H1 (cell line): ENCODE results near the gene YIPF3. TPM values are rescaled to one million over a fixed set of nuclear protein-coding genes. Genes with fewer than 3 reads are reported as not detected.

ENCODE experiments used
- CTCF ChIA-PET: fragments of 300-600 bp; sonication (Branson Sonifier 250); formaldehyde crosslinking; loops from one replicate; lab custom pipeline; 2021; ENCODE audit not compliant: partially characterized antibody; lab: Charles Lee
- POLR2A ChIA-PET: fragments of 300-600 bp; sonication (Branson Sonifier 250); formaldehyde crosslinking; loops from one replicate; lab custom pipeline; 2021; ENCODE audit warnings: inconsistent platforms; ENCODE audit not compliant: partially characterized antibody; lab: Charles Lee
- DNase-seq, 2 experiments: peaks; one replicate each; pipeline versions ENCODE4 v3.0.0 to v3.0.0-alpha.2; 2010 to 2022; ENCODE audit warnings: low spot score in 2 of 2, low read depth in 1 of 2, mixed read lengths in 1 of 2
- FAIRE-seq: peaks from 2 replicates; lab custom pipeline; 2011; peaks lifted over from hg19 to GRCh38; lab: Jason Lieb, UNC
- H2AFZ ChIP-seq: 2 replicates; pipeline ENCODE4 v1.8.1; 2012; ENCODE audit warnings: low read length, inconsistent platforms
- H2AK5ac ChIP-seq: 2 replicates; pipeline ENCODE4 v1.6.1; 2013; ENCODE audit warnings: low read depth, low read length
- H2BK120ac ChIP-seq: replicated peaks from 2 replicates; pipeline ENCODE3; 2013; ENCODE audit warnings: low read depth, low read length, inconsistent platforms
- H2BK12ac ChIP-seq: 2 replicates; pipeline ENCODE4 v1.6.1; 2013; ENCODE audit warnings: low read depth, low read length
- H2BK15ac ChIP-seq: 2 replicates; pipeline ENCODE4 v1.6.1; 2013; ENCODE audit warnings: low read length
- H2BK20ac ChIP-seq: 2 replicates; pipeline ENCODE4 v1.6.1; 2013; ENCODE audit warnings: low read length
- H2BK5ac ChIP-seq: 2 replicates; pipeline ENCODE4 v1.6.1; 2013; ENCODE audit warnings: low read depth, low read length
- H3K14ac ChIP-seq: 2 replicates; pipeline ENCODE4 v1.6.1; 2013; ENCODE audit warnings: inconsistent platforms; ENCODE audit not compliant: insufficient read length
- H3K18ac ChIP-seq: 2 replicates; pipeline ENCODE4 v1.6.1; 2013; ENCODE audit warnings: low read length; ENCODE audit errors: extremely low read depth
- H3K23ac ChIP-seq: 2 replicates; pipeline ENCODE4 v1.6.1; 2013; ENCODE audit warnings: inconsistent platforms; ENCODE audit not compliant: insufficient read length
- H3K23me2 ChIP-seq: 2 replicates; pipeline ENCODE4 v1.6.1; 2013; ENCODE audit warnings: low read depth, low read length
- H3K27ac ChIP-seq: 2 replicates; pipeline ENCODE4 v1.6.1; 2011; ENCODE audit warnings: low read depth, low read length, inconsistent platforms
- H3K27me3 ChIP-seq, 4 experiments: replicated peaks in 1 of 4; 1 replicate in 1 of 4; 2 replicates in 3 of 4; pipeline versions ENCODE4 v1.6.1 to v1.8.1; 2011 to 2013; ENCODE audit warnings: low read length in 3 of 4, mild to moderate bottlenecking in 3 of 4, inconsistent platforms in 2 of 4, mixed read lengths in 2 of 4, moderate library complexity in 1 of 4; ENCODE audit not compliant: control insufficient read depth in 3 of 4, insufficient read depth in 3 of 4; ENCODE audit errors: extremely low read depth in 1 of 4
- H3K36me3 ChIP-seq, 4 experiments: 2 replicates each; pipeline versions ENCODE4 v1.6.1 to v1.8.1; 2011 to 2013; ENCODE audit warnings: mild to moderate bottlenecking in 4 of 4, low read length in 3 of 4, moderate library complexity in 2 of 4, control low read depth in 1 of 4, inconsistent platforms in 1 of 4; ENCODE audit not compliant: insufficient read depth in 4 of 4, control insufficient read depth in 2 of 4
- H3K4ac ChIP-seq: replicated peaks from 2 replicates; pipeline ENCODE3; 2013; ENCODE audit warnings: low read length, low read depth, mixed read lengths, inconsistent platforms; ENCODE audit not compliant: insufficient read length
- H3K4me1 ChIP-seq, 4 experiments: replicated peaks in 1 of 4; 1 replicate in 1 of 4; 2 replicates in 3 of 4; pipeline versions ENCODE4 v1.6.1 to v1.8.1; 2011 to 2013; ENCODE audit warnings: low read length in 3 of 4, inconsistent platforms in 2 of 4, mixed read lengths in 1 of 4; ENCODE audit not compliant: insufficient read depth in 4 of 4, control insufficient read depth in 3 of 4
- H3K4me2 ChIP-seq, 2 experiments: 2 replicates each; pipeline versions ENCODE4 v1.6.1 to v1.8.1; 2011 to 2013; ENCODE audit warnings: low read depth in 2 of 2, low read length in 2 of 2, control low read depth in 1 of 2, inconsistent platforms in 1 of 2, mild to moderate bottlenecking in 1 of 2; ENCODE audit not compliant: insufficient read depth in 1 of 2
- H3K4me3 ChIP-seq, 4 experiments: fragments of 200-600, 300-600 bp in 1 of 4; sonication (generic), shearing (Covaris generic), sonication (Bioruptor Twin) in 1 of 4; 2 replicates each; pipeline versions ENCODE4 v1.5.1 to v1.8.1; 2011 to 2016; ENCODE audit warnings: low read length in 4 of 4, low read depth in 3 of 4, control low read depth in 2 of 4, inconsistent platforms in 2 of 4, mild to moderate bottlenecking in 2 of 4, mixed read lengths in 1 of 4, moderate library complexity in 1 of 4; ENCODE audit not compliant: insufficient read depth in 2 of 4; ENCODE audit errors: extremely low read depth in 1 of 4
- H3K56ac ChIP-seq: replicated peaks from 2 replicates; pipeline ENCODE3; 2013; ENCODE audit warnings: low read depth, mild to moderate bottlenecking, mixed read lengths, low read length, inconsistent platforms; ENCODE audit not compliant: insufficient read length
- H3K79me1 ChIP-seq: 2 replicates; pipeline ENCODE4 v1.6.1; 2013; ENCODE audit warnings: low read depth, low read length, control low read depth
- H3K79me2 ChIP-seq, 2 experiments: 2 replicates each; pipeline versions ENCODE4 v1.6.1 to v1.8.1; 2012 to 2013; ENCODE audit warnings: low read length in 2 of 2, mild to moderate bottlenecking in 2 of 2, inconsistent platforms in 1 of 2; ENCODE audit not compliant: insufficient read depth in 2 of 2, control insufficient read depth in 1 of 2
- H3K9ac ChIP-seq, 4 experiments: replicated peaks in 1 of 4; 1 replicate in 1 of 4; 2 replicates in 3 of 4; pipeline versions ENCODE4 v1.6.1 to v1.8.1; 2011 to 2013; ENCODE audit warnings: low read depth in 3 of 4, low read length in 3 of 4, control low read depth in 2 of 4, mild to moderate bottlenecking in 2 of 4, moderate library complexity in 2 of 4, inconsistent platforms in 1 of 4; ENCODE audit errors: extremely low read depth in 1 of 4
- H3K9me3 ChIP-seq, 2 experiments: 2 replicates each; pipeline versions ENCODE4 v1.6.1 to v1.8.1; 2012 to 2013; ENCODE audit warnings: mild to moderate bottlenecking in 2 of 2, moderate library complexity in 2 of 2, control low read depth in 1 of 2, inconsistent platforms in 1 of 2, low read depth in 1 of 2, low read length in 1 of 2, mixed read lengths in 1 of 2; ENCODE audit not compliant: insufficient read depth in 2 of 2
- H4K20me1 ChIP-seq, 2 experiments: replicated peaks in 1 of 2; 2 replicates each; pipeline versions ENCODE3 to v1.8.1; 2011 to 2013; ENCODE audit warnings: inconsistent platforms in 2 of 2, low read length in 2 of 2, mild to moderate bottlenecking in 1 of 2; ENCODE audit not compliant: insufficient read depth in 2 of 2, control insufficient read depth in 1 of 2
- H4K5ac ChIP-seq: 2 replicates; pipeline ENCODE4 v1.6.1; 2013; ENCODE audit warnings: low read length, low read depth, mixed read lengths, inconsistent platforms; ENCODE audit not compliant: insufficient read length
- H4K8ac ChIP-seq: 2 replicates; pipeline ENCODE4 v1.8.0; 2013; ENCODE audit warnings: mild to moderate bottlenecking, moderate library complexity, low read length, inconsistent platforms; ENCODE audit not compliant: insufficient read depth; ENCODE audit errors: extremely low read depth
- H4K91ac ChIP-seq: replicated peaks from 2 replicates; pipeline ENCODE3; 2013; ENCODE audit warnings: low read length, mixed read lengths, inconsistent platforms; ENCODE audit not compliant: insufficient read length
- ASH2L ChIP-seq: fragments of 200-600, 300-600 bp; sonication (generic); IDR thresholded peaks from one replicate; pipeline ENCODE4 v1.7.1; 2017; ENCODE audit warnings: low read length
- ATF2 ChIP-seq: IDR thresholded peaks from 2 replicates; pipeline ENCODE4 v1.6.1; 2012; ENCODE audit warnings: low read length, inconsistent platforms
- CBX8 ChIP-seq: fragments of 300-800, 300-1000 bp; sonication (generic); IDR thresholded peaks from 2 replicates; pipeline ENCODE4 v1.7.1; 2016; ENCODE audit warnings: low read depth, low read length, borderline replicate concordance
- EP300 ChIP-seq, 2 experiments: IDR thresholded peaks; 1 replicate in 1 of 2; 2 replicates in 1 of 2; pipeline ENCODE4 v1.6.1; 2011 to 2012; ENCODE audit warnings: low read depth in 2 of 2, low read length in 2 of 2, mild to moderate bottlenecking in 2 of 2, borderline replicate concordance in 1 of 2, inconsistent platforms in 1 of 2, moderate library complexity in 1 of 2
- EZH2 ChIP-seq: fragments of 200-600 bp; sonication (generic); IDR thresholded peaks from 2 replicates; pipeline ENCODE4 v1.7.1; 2012; ENCODE audit warnings: low read depth, mild to moderate bottlenecking, moderate library complexity, low read length, inconsistent platforms; ENCODE audit not compliant: severe bottlenecking
- FOSL1 ChIP-seq: IDR thresholded peaks from 2 replicates; pipeline ENCODE4 v1.6.1; 2011; ENCODE audit warnings: mild to moderate bottlenecking, low read depth, low read length, moderate library complexity; ENCODE audit not compliant: insufficient read depth
- RAD21 ChIP-seq, 2 experiments: IDR thresholded peaks in 1 of 2; conservative IDR thresholded peaks in 1 of 2; 2 replicates each; pipeline ENCODE4 v1.6.1; 2011; ENCODE audit warnings: low read depth in 2 of 2, low read length in 2 of 2, improper control_type of control experiment in 1 of 2, inconsistent platforms in 1 of 2, mild to moderate bottlenecking in 1 of 2, moderate library complexity in 1 of 2
- RBBP5 ChIP-seq: IDR thresholded peaks from 2 replicates; pipeline ENCODE4 v1.7.1; 2012; ENCODE audit warnings: low read depth, mild to moderate bottlenecking, inconsistent platforms, low read length, moderate library complexity, borderline replicate concordance
- RXRA ChIP-seq: IDR thresholded peaks from 2 replicates; pipeline ENCODE4 v1.6.1; 2011; ENCODE audit warnings: low read depth, mild to moderate bottlenecking, low read length, moderate library complexity; ENCODE audit not compliant: insufficient read depth
- TCF12 ChIP-seq: IDR thresholded peaks from 2 replicates; pipeline ENCODE4 v1.6.1; 2011; ENCODE audit warnings: low read depth, mild to moderate bottlenecking, low read length
- YY1 ChIP-seq: IDR thresholded peaks from 2 replicates; pipeline ENCODE4 v1.6.1; 2011; ENCODE audit warnings: low read depth, mild to moderate bottlenecking, low read length
- WGBS, 2 experiments: shearing (Covaris generic) in 1 of 2; methylation state at CpG; one replicate each; pipeline versions ENCODE4 v1.1.6 to v1.1.7; 2013 to 2015; ENCODE audit warnings: low lambda C conversion rate in 2 of 2, mixed read lengths in 2 of 2, inconsistent platforms in 1 of 2, low coverage in 1 of 2, missing lambda C conversion rate in 1 of 2; ENCODE audit not compliant: insufficient replicate concordance in 2 of 2, insufficient coverage in 1 of 2, insufficient read length in 1 of 2; ENCODE audit errors: extremely low coverage in 1 of 2, missing lambda C conversion rate in 1 of 2; 5-methylcytosine and 5-hydroxymethylcytosine counted together
- polyA plus RNA-seq, 7 experiments: library from polyadenylated mRNA; depleted of rRNA in 3 of 7; stranded (reverse) in 5 of 7; unstranded in 2 of 7; fragments of >200 nt in 5 of 7; fragments of 200-250 nt in 2 of 7; gene quantifications; 1 replicate in 5 of 7; 2 replicates in 1 of 7; 4 replicates in 1 of 7; pipeline versions ENCODE4 v1.2.1 to v1.2.3, GENCODE V29; 2011 to 2013; ENCODE audit warnings: missing spikeins in 2 of 7, mixed read lengths in 2 of 7
- total RNA-seq: library from RNA; stranded (reverse); fragmentation: NEBNext Ultra II Directional; extraction: Animal tissue kit (Norgen Biotek cat#: 25700); gene quantifications from 2 replicates; pipeline ENCODE4 v1.2.1, GENCODE V29; 2021

Gene YIPF3
- total and polyA plus RNA-seq, 2 of the 8 experiments (the other 6 are each of a cell fraction or from before 2014, with no cell fraction given): 77.2 to 225 TPM

- peaks cover 12% of the 10 kb centered on the region for H3K79me1 ChIP-seq
- TF ChIP-seq TCF12 (no peak), EZH2 (no peak), RXRA (no peak), ATF2 (no peak), FOSL1 (no peak), EP300 (IDR thresholded peaks at IDR 0.05; ENCODE audit: borderline replicate concordance in 1 of 2, low read depth in 2 of 2, low read length in 2 of 2) (no peak), ASH2L (no peak), RAD21 (IDR thresholded peaks at IDR 0.05 in 1 of 2, conservative IDR thresholded peaks at IDR 0.05 in 1 of 2; ENCODE audit: low read depth in 2 of 2, low read length in 2 of 2) (no peak), CBX8 (no peak), RBBP5 (no peak), YY1 (no peak)
These were observed 918 bp downstream of the YIPF3 start for GRCh38 chr6:43515808-43516207.

More at GRCh38 chr6:43515808-43516207, 918 bp downstream of the YIPF3 start:
- H4K5ac ChIP-seq: no peak overlapping the region
- peaks cover 19 to 42% of the 10 kb centered on the region in 2 experiments for H3K79me2 ChIP-seq
- peak overlapping the region; percentile 17; the same call in 1 of the 2 replicates for H2AK5ac ChIP-seq
- H4K91ac ChIP-seq: no peak overlapping the region
- no peak for DNase-seq
- FAIRE-seq: no peak
- no peak overlapping the region for H2BK12ac ChIP-seq
- no peak overlapping the region for H3K4ac ChIP-seq
- H2BK15ac ChIP-seq: no peak overlapping the region
- no peak overlapping the region for H2BK20ac ChIP-seq
- H3K27me3 ChIP-seq: no peaks in the 10 kb centered on the region
- no peak overlapping the region for H3K14ac ChIP-seq
- POLR2A ChIA-PET: interaction anchor here (1.0 to 12.4 kb wide), 9 partner anchors 9 to 255 kb away, joined by 3 to 147 read pairs (median 9); partner anchors contain the start of genes GTPBP2, LRRC73 and VEGFA
- H3K56ac ChIP-seq: no peak overlapping the region
- no peak overlapping the region for H2BK5ac ChIP-seq
- H3K23ac ChIP-seq: no peak overlapping the region
- peaks cover 30 to 54% (median 38%) of the 10 kb centered on the region in 4 experiments for H3K36me3 ChIP-seq
- H3K18ac ChIP-seq: no peak overlapping the region
- no peak overlapping the region for H4K8ac ChIP-seq
- H2AFZ ChIP-seq: no peak overlapping the region
- peak overlapping the region; percentile 61 to 98 (median 94) for H3K9ac ChIP-seq
- H2BK120ac ChIP-seq: no peak overlapping the region
- H3K4me3 ChIP-seq: peak overlapping the region; percentile 86 to 100 (median 96)
- no peaks in the 10 kb centered on the region for H3K9me3 ChIP-seq
- H3K4me2 ChIP-seq: peak overlapping the region; percentile 58 to 95
- peaks cover 6 to 20% (median 8%) of the 10 kb centered on the region in 4 experiments; a peak in 6 of 7 replicates for H3K4me1 ChIP-seq
- 90% methylated on average over 9 of the region's 9 CpGs; no CpG with 5 or more reads in 1 of the 2 experiments for WGBS, 2 experiments
- H4K20me1 ChIP-seq: peaks cover 4 to 10% of the 10 kb centered on the region in 2 experiments
- peaks cover 9% of the 10 kb centered on the region for H3K23me2 ChIP-seq
- no peak overlapping the region for H3K27ac ChIP-seq
- CTCF ChIA-PET: interaction anchor here (0.6 to 3.8 kb wide), 3 partner anchors 9 to 194 kb away, joined by 3 to 19 read pairs (median 3); no protein-coding TSS in a partner anchor
